HEK293T (cell line): Measurements from ENCODE around the gene HDLBP.

Source experiments
- CTCF ChIA-PET: fragments of 350-600 bp; formaldehyde crosslinking; extraction: SDS; loops from one replicate; lab custom pipeline; 2021; ENCODE audit warnings: antibody characterized with exemption, inconsistent platforms; lab: Yijun Ruan, JAX
- POLR2A ChIA-PET: fragments of 350-600 bp; formaldehyde crosslinking; extraction: SDS; loops from one replicate; lab custom pipeline; 2020; ENCODE audit warnings: antibody characterized with exemption, inconsistent platforms; lab: Yijun Ruan, JAX
- DNase-seq: peaks from one replicate; pipeline ENCODE4 v3.0.0; 2012; ENCODE audit warnings: mixed read lengths; ENCODE audit errors: extremely low spot score
- ARNT ChIP-seq: fragments of 450-650 bp; IDR thresholded peaks from 2 replicates; pipeline ENCODE4 v1.6.1; 2017; ENCODE audit warnings: mild to moderate bottlenecking
- BHLHE40 ChIP-seq: fragments of 450-650 bp; IDR thresholded peaks from 2 replicates; pipeline ENCODE4 v1.6.1; 2016; ENCODE audit warnings: mild to moderate bottlenecking, moderate library complexity, borderline replicate concordance
- CTBP1 ChIP-seq: fragments of 450-650 bp; IDR thresholded peaks from 2 replicates; pipeline ENCODE4 v1.6.1; 2016; ENCODE audit warnings: borderline replicate concordance
- ELF4 ChIP-seq: fragments of 450-650 bp; IDR thresholded peaks from 2 replicates; pipeline ENCODE4 v1.6.1; 2017; ENCODE audit warnings: antibody characterized with exemption
- FOXA1 ChIP-seq: fragments of 450-650 bp; IDR thresholded peaks from 2 replicates; pipeline ENCODE4 v1.6.1; 2016; ENCODE audit warnings: mild to moderate bottlenecking
- FOXK2 ChIP-seq: fragments of 450-650 bp; IDR thresholded peaks from 2 replicates; pipeline ENCODE4 v1.6.1; 2016; ENCODE audit warnings: mild to moderate bottlenecking
- FOXM1 ChIP-seq: fragments of 450-650 bp; IDR thresholded peaks from 2 replicates; pipeline ENCODE4 v1.6.1; 2017; ENCODE audit warnings: mild to moderate bottlenecking, borderline replicate concordance
- HDGF ChIP-seq: fragments of 450-650 bp; IDR thresholded peaks from 2 replicates; pipeline ENCODE4 v1.6.1; 2017; ENCODE audit warnings: antibody characterized with exemption, borderline replicate concordance
- L3MBTL2 ChIP-seq: fragments of 450-650 bp; conservative IDR thresholded peaks from 2 replicates; pipeline ENCODE4 v1.6.1; 2016; ENCODE audit warnings: mild to moderate bottlenecking
- LEF1 ChIP-seq: fragments of 450-650 bp; IDR thresholded peaks from 2 replicates; pipeline ENCODE4 v1.6.1; 2017; ENCODE audit warnings: mild to moderate bottlenecking, borderline replicate concordance
- NFRKB ChIP-seq: fragments of 450-650 bp; IDR thresholded peaks from 2 replicates; pipeline ENCODE4 v1.6.1; 2016; ENCODE audit warnings: mild to moderate bottlenecking, moderate library complexity
- SP1 ChIP-seq: fragments of 450-650 bp; IDR thresholded peaks from 2 replicates; pipeline ENCODE4 v1.6.1; 2017
- SUZ12 ChIP-seq: fragments of 450-650 bp; IDR thresholded peaks from 2 replicates; pipeline ENCODE4 v1.6.1; 2016; ENCODE audit warnings: mild to moderate bottlenecking
- TARDBP ChIP-seq: fragments of 450-650 bp; IDR thresholded peaks from 2 replicates; pipeline ENCODE4 v1.6.1; 2016
- ZNF384 ChIP-seq: fragments of 450-650 bp; IDR thresholded peaks from 2 replicates; pipeline ENCODE4 v1.6.1; 2016
- TF ChIP-seq, protein P1 (sequence below): fragments of 450-650 bp; IDR thresholded peaks from 2 replicates; pipeline ENCODE4 v1.6.1; 2016

Gene HDLBP

DNA sequence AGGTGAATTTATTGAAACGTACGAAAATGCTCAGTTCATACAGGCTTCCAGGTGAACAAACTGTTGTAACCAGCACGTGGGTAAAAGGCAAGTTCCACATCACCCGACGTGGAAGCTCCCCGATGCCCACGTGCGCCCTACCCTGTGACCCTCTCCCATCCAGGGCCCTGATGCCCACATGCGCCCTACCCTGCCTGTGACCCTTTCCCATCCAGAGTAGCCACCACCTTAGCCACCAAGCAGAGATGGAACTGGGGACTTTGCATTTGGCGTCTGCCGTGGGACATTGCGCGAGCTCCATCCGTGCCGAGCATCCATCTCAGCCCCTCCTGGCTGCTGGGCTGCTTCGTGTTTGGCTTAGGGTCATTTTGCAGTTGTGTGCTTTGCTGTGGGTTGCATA, 89.5 kb downstream of the HDLBP start:
- TF ChIP-seq NFRKB, result no peak
- TF ChIP-seq L3MBTL2, result no peak
- no peak for TF ChIP-seq SP1
- no peak for TF ChIP-seq ZNF384
- no peak for TF ChIP-seq FOXK2
- no peak for TF ChIP-seq FOXM1
- no peak for TF ChIP-seq ELF4
- no peak for TF ChIP-seq SUZ12
- TF ChIP-seq CTBP1, result no peak
- TF ChIP-seq FOXA1, result no peak
- no peak for TF ChIP-seq BHLHE40
- no peak for TF ChIP-seq ARNT
- TF ChIP-seq TARDBP, result no peak
- no peak for TF ChIP-seq HDGF
- TF ChIP-seq, protein P1, sequence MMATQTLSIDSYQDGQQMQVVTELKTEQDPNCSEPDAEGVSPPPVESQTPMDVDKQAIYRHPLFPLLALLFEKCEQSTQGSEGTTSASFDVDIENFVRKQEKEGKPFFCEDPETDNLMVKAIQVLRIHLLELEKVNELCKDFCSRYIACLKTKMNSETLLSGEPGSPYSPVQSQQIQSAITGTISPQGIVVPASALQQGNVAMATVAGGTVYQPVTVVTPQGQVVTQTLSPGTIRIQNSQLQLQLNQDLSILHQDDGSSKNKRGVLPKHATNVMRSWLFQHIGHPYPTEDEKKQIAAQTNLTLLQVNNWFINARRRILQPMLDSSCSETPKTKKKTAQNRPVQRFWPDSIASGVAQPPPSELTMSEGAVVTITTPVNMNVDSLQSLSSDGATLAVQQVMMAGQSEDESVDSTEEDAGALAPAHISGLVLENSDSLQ, result no peak
- no peak for TF ChIP-seq LEF1
- DNase-seq, result no peak
- POLR2A ChIA-PET, result no interaction called here
- CTCF ChIA-PET, result no interaction called here

DNA sequence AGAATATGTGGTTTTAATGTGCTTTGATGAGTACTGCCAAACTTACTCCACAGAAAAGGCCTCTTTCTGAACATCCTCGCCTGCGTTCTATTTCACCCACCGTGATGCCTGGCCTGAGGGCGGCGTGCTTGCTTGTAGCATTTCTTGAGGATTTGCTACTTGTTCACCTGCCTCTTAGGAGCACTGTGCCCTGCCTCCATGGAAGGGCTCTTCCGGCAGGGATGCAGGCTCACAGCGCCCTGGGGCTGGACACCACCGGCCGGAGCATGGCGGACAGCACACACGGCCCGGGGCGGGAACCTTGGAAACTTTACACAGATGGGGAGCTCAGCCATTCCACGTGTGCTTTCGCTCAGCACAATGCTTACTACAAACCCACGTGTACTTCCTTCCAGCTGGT, 89.9 kb downstream of the HDLBP start:
- TF ChIP-seq SP1 (no peak), CTBP1 (no peak), NFRKB (no peak), FOXM1 (no peak), ELF4 (no peak), LEF1 (no peak), ARNT (no peak), SUZ12 (no peak), FOXA1 (no peak), HDGF (no peak), BHLHE40 (no peak), FOXK2 (no peak), TARDBP (no peak), L3MBTL2 (no peak), ZNF384 (no peak)
- TF ChIP-seq, protein P1, result no peak
- POLR2A ChIA-PET, result no interaction called here
- DNase-seq, result no peak
- CTCF ChIA-PET, result no interaction called here

DNA sequence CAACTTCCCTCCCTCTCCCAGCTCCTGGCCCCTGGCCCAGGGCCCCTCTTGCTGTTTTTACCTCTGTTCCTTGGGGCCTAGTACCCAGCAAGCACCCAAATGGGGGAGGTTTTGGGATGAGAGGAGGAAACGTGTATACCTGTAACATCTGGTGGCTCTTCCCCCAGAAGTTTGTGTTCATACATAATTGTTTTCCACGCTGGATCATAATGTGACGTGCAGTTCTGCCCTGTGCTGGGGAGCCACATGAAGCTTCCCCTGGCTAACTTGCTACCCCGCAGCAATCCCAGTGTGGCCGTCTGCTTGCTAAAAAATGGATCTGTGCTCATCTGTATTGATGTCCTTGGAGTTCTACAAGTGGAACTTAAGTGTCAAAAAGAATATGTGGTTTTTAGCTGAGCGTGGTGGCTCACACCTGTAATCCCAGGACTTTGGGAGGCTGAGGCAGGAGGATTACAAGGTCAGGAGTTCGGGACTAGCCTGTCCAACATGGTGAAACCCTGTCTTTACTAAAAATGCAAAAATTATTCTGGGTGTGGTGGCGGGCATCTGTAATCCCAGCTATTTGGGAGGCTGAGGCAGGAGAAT, 90.5 kb downstream of the HDLBP start:
- ChIA-PET CTCF (no interaction called here), POLR2A (no interaction called here)
- no peak for DNase-seq
- TF ChIP-seq TARDBP, result no peak
- no peak for TF ChIP-seq FOXA1
- no peak for TF ChIP-seq BHLHE40
- TF ChIP-seq L3MBTL2, result no peak
- TF ChIP-seq ELF4, result no peak
- TF ChIP-seq NFRKB, result no peak
- TF ChIP-seq FOXK2, result no peak
- TF ChIP-seq FOXM1, result no peak
- TF ChIP-seq, protein P1, result no peak

DNA sequence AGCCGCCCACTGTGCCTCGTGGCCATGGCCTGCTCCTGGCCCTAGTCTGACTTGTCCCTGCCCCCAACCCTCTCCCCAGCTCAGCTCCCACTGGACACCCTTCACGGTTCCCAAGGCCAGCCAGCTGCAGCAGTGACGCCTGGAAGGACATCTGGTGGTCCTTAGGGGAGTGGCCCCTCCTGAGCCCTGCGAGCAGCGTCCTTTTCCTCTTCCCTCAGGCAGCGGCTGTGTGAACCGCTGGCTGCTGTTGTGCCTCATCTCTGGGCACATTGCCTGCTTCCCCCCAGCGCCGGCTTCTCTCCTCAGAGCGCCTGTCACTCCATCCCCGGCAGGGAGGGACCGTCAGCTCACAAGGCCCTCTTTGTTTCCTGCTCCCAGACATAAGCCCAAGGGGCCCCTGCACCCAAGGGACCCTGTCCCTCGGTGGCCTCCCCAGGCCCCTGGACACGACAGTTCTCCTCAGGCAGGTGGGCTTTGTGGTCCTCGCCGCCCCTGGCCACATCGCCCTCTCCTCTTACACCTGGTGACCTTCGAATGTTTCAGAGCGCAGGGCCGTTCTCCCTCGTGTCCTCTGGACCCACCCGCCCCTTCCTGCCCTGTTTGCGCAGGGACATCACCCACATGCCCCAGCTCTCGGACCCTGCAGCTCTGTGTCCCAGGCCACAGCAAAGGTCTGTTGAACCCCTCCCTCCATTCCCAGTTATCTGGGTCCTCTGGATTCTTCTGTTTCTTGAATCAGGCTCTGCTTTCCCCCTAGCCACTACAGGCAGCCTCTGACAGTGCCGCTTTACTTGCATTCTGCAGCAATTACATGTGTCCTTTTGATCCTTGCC, 91.2 kb downstream of the HDLBP start:
- ChIA-PET POLR2A (no interaction called here), CTCF (no interaction called here)
- TF ChIP-seq CTBP1, result no peak
- no peak for TF ChIP-seq SP1
- no peak for TF ChIP-seq ARNT
- TF ChIP-seq FOXM1, result no peak
- TF ChIP-seq FOXA1, result no peak
- TF ChIP-seq HDGF, result no peak
- TF ChIP-seq L3MBTL2, result no peak
- no peak for TF ChIP-seq NFRKB
- TF ChIP-seq FOXK2, result no peak
- no peak for TF ChIP-seq ZNF384
- TF ChIP-seq ELF4, result no peak
- TF ChIP-seq TARDBP, result no peak
- no peak for TF ChIP-seq SUZ12
- TF ChIP-seq, protein P1, result no peak
- TF ChIP-seq LEF1, result no peak
- no peak for DNase-seq

DNA sequence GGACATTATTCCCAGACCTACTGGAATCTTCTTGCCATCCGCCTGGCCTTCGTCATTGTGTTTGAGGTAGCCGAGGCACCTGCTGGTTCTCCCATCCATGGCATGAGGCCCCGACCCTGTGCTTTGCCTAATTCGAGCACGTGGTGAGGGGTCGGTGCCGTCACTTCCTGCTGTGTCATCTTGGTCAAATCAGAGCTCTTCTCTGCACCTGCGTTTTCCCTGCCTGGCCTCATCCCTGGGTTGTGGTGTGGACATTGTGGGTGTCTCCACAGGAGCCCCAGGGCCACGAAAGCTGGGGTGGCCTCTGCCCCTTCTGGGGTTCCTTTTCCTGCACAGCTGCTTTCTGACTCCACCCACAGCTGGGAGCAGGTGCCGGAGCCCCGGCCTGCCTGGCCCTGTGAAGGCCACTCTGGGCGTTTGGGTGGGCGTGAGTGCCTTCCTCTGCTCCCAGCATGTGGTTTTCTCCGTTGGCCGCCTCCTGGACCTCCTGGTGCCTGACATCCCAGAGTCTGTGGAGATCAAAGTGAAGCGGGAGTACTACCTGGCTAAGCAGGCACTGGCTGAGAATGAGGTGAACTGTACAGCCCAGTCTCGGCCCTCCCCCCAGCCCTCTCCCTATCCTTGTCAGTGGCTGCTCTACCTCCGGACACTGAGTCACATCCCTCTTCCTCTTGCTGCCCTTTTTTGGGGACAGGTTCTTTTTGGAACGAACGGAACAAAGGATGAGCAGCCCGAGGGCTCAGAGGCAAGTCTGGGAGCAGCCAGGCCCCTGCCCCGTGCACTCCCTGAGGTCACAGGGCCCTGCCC, 92.1 kb downstream of the HDLBP start:
- ChIA-PET CTCF (no interaction called here), POLR2A (no interaction called here)
- no peak for DNase-seq
- no peak for TF ChIP-seq FOXM1
- no peak for TF ChIP-seq SP1
- no peak for TF ChIP-seq LEF1
- no peak for TF ChIP-seq ELF4
- no peak for TF ChIP-seq ARNT
- TF ChIP-seq L3MBTL2, result no peak
- TF ChIP-seq, protein P1, result no peak
- no peak for TF ChIP-seq ZNF384
- TF ChIP-seq SUZ12, result no peak
- no peak for TF ChIP-seq NFRKB
- no peak for TF ChIP-seq TARDBP
- TF ChIP-seq FOXA1, result no peak
- TF ChIP-seq CTBP1, result no peak
- TF ChIP-seq BHLHE40, result no peak
- no peak for TF ChIP-seq HDGF
- no peak for TF ChIP-seq FOXK2
